HepG2 (cell line): ENCODE data around the gene FFAR2. TPM values are rescaled to one million over a fixed set of nuclear protein-coding genes. Genes with fewer than 3 reads are reported as not detected.

ENCODE experiments used
- ATF7 ChIP-seq, 2 experiments: fragments of 450-650 bp in 1 of 2; sonication (generic) in 1 of 2; formaldehyde crosslinking in 1 of 2; IDR thresholded peaks; 2 replicates each; pipeline versions ENCODE4 v1.4.0 to v1.6.1; 2016 to 2020; ENCODE audit warnings: antibody characterized with exemption in 1 of 2, mild to moderate bottlenecking in 1 of 2, missing genetic modification reagents in 1 of 2
- CEBPZ ChIP-seq: IDR thresholded peaks from 2 replicates; pipeline ENCODE4 v1.6.1; 2012; ENCODE audit warnings: low read length, improper control_type of control experiment
- FOXA1 ChIP-seq, 2 experiments: fragments of 450-650 bp in 1 of 2; sonication (generic) in 1 of 2; formaldehyde crosslinking in 1 of 2; IDR thresholded peaks; 2 replicates each; pipeline versions ENCODE4 v1.4.0 to v1.6.1; 2016 to 2020; ENCODE audit warnings: missing genetic modification reagents in 1 of 2
- HDAC1 ChIP-seq: sonication (generic); formaldehyde crosslinking; IDR thresholded peaks from 2 replicates; pipeline ENCODE4 v1.5.1; 2020; ENCODE audit warnings: mild to moderate bottlenecking, missing genetic modification reagents
- HMG20A ChIP-seq: IDR thresholded peaks from 2 replicates; pipeline ENCODE4 v1.6.1; 2016; ENCODE audit warnings: borderline replicate concordance
- HOXA3 ChIP-seq: sonication (generic); formaldehyde crosslinking; IDR thresholded peaks from 2 replicates; pipeline ENCODE4 v1.5.0; 2020; ENCODE audit warnings: missing genetic modification reagents
- KAT8 ChIP-seq: IDR thresholded peaks from 2 replicates; pipeline ENCODE4 v1.6.1; 2016; ENCODE audit warnings: missing genetic modification reagents, missing compliant biosample characterization
- MED1 ChIP-seq: sonication (generic); formaldehyde crosslinking; IDR thresholded peaks from 2 replicates; pipeline ENCODE4 v1.4.0; 2020; ENCODE audit warnings: missing genetic modification reagents
- NPAS2 ChIP-seq: sonication (generic); formaldehyde crosslinking; IDR thresholded peaks from 2 replicates; pipeline ENCODE4 v1.8.0; 2022; ENCODE audit warnings: mild to moderate bottlenecking, missing genetic modification reagents, borderline replicate concordance
- POLR2AphosphoS5 ChIP-seq: IDR thresholded peaks from 2 replicates; pipeline ENCODE4 v1.6.1; 2012; ENCODE audit warnings: low read depth, low read length
- REL ChIP-seq: sonication (generic); formaldehyde crosslinking; conservative IDR thresholded peaks from 2 replicates; pipeline ENCODE4 v1.8.0; 2022; ENCODE audit warnings: mild to moderate bottlenecking, missing genetic modification reagents, moderate library complexity
- REPIN1 ChIP-seq: sonication (generic); formaldehyde crosslinking; IDR thresholded peaks from 2 replicates; pipeline ENCODE4 v1.8.0; 2022; ENCODE audit warnings: missing genetic modification reagents, low read depth, mild to moderate bottlenecking, borderline replicate concordance
- ZNF251 ChIP-seq: sonication (generic); formaldehyde crosslinking; IDR thresholded peaks from 2 replicates; pipeline ENCODE4 v1.9.0; 2021; ENCODE audit warnings: mild to moderate bottlenecking, missing genetic modification reagents
- ZNF331 ChIP-seq: sonication (generic); formaldehyde crosslinking; IDR thresholded peaks from 2 replicates; pipeline ENCODE4 v1.4.0; 2020; ENCODE audit warnings: missing genetic modification reagents
- ZNF350 ChIP-seq: sonication (generic); formaldehyde crosslinking; IDR thresholded peaks from 2 replicates; pipeline ENCODE4 v1.4.0; 2020; ENCODE audit warnings: mild to moderate bottlenecking, low read depth, missing genetic modification reagents, borderline replicate concordance
- ZNF574 ChIP-seq: sonication (generic); formaldehyde crosslinking; IDR thresholded peaks from 2 replicates; pipeline ENCODE4 v1.4.0; 2020; ENCODE audit warnings: missing genetic modification reagents
- ZNF704 ChIP-seq: sonication (generic); formaldehyde crosslinking; IDR thresholded peaks from 2 replicates; pipeline ENCODE4 v1.8.1; 2023; ENCODE audit warnings: mild to moderate bottlenecking, inconsistent platforms, moderate library complexity, missing genetic modification reagents, borderline replicate concordance
- polyA plus RNA-seq, 8 experiments: library from polyadenylated mRNA; depleted of rRNA in 3 of 8; stranded (reverse) in 7 of 8; unstranded in 1 of 8; fragments of >200 nt; fragmentation: Illumina TruSeq in 4 of 8; extraction: Trizol in 4 of 8; gene quantifications; 2 replicates each; pipeline versions ENCODE4 v1.2.1 to v1.2.3, GENCODE V29; 2011 to 2016; ENCODE audit warnings: low read depth in 4 of 8, missing spikeins in 1 of 8, mixed read lengths in 1 of 8; ENCODE audit not compliant: insufficient read depth in 1 of 8
- total RNA-seq, 5 experiments: library from RNA; depleted of rRNA; stranded (reverse); fragments of >200 nt; fragmentation: Illumina TruSeq; extraction: Trizol; gene quantifications; 2 replicates each; pipeline ENCODE4 v1.2.3, GENCODE V29; 2016; ENCODE audit warnings: low read depth in 1 of 5
- TF ChIP-seq, protein P1 (sequence below): sonication (generic); formaldehyde crosslinking; IDR thresholded peaks from 2 replicates; pipeline ENCODE4 v1.5.0; 2020; ENCODE audit warnings: missing genetic modification reagents, mild to moderate bottlenecking, borderline replicate concordance
- TF ChIP-seq, protein P2 (sequence below): sonication (generic); formaldehyde crosslinking; IDR thresholded peaks from 2 replicates; pipeline ENCODE4 v1.4.0; 2020; ENCODE audit warnings: missing genetic modification reagents

The FFAR2 gene
- total and polyA plus RNA-seq, 2 of the 13 experiments (the other 11 are each of a cell fraction or from before 2014, with no cell fraction given) = 0.12 TPM; not detected in 1

GRCh38 chr19:35458731-35459391 lies 10.8 kb downstream of the FFAR2 start (continued):
- TF ChIP-seq POLR2AphosphoS5 (peak; percentile 56), REL (no peak), ZNF704 (CRISPR knock-in tag) (0 out of 2 replicates have a peak, but pooled peaks have one; percentile 39), ZNF574 (peak; percentile 65), MED1 (CRISPR knock-in tag) (peak; percentile 83), NPAS2 (CRISPR knock-in tag) (no peak), REPIN1 (CRISPR knock-in tag) (peak; percentile 63; the same call in 1 of the 2 replicates), ATF7 (IDR thresholded peaks at IDR 0.05) (no peak), ATF7 (CRISPR knock-in tag; IDR thresholded peaks at IDR 0.05) (0 out of 2 replicates have a peak, but pooled peaks have one; percentile 36), FOXA1 (IDR thresholded peaks at IDR 0.05) (no peak), FOXA1 (CRISPR knock-in tag; IDR thresholded peaks at IDR 0.05) (peak; percentile 78), ZNF251 (CRISPR knock-in tag) (no peak), HDAC1 (CRISPR knock-in tag) (peak; percentile 65; the same call in 1 of the 2 replicates), KAT8 (CRISPR knock-in tag) (peak; percentile 23), CEBPZ (no peak), ZNF350 (peak; percentile 69), HOXA3 (CRISPR knock-in tag) (no peak), ZNF331 (peak; percentile 72), HMG20A (CRISPR knock-in tag) (peak; percentile 82; the same call in 1 of the 2 replicates)
- TF ChIP-seq, protein P1, sequence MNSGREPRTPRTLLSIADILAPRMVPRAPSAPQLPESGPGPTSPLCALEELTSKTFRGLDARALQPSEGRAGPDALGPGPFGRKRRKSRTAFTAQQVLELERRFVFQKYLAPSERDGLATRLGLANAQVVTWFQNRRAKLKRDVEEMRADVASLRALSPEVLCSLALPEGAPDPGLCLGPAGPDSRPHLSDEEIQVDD = no peak
- TF ChIP-seq, protein P2, sequence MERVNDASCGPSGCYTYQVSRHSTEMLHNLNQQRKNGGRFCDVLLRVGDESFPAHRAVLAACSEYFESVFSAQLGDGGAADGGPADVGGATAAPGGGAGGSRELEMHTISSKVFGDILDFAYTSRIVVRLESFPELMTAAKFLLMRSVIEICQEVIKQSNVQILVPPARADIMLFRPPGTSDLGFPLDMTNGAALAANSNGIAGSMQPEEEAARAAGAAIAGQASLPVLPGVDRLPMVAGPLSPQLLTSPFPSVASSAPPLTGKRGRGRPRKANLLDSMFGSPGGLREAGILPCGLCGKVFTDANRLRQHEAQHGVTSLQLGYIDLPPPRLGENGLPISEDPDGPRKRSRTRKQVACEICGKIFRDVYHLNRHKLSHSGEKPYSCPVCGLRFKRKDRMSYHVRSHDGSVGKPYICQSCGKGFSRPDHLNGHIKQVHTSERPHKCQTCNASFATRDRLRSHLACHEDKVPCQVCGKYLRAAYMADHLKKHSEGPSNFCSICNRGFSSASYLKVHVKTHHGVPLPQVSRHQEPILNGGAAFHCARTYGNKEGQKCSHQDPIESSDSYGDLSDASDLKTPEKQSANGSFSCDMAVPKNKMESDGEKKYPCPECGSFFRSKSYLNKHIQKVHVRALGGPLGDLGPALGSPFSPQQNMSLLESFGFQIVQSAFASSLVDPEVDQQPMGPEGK (CRISPR knock-in tag) = peak; percentile 89
